Gastrocnemius medialis (tissue), 4 donors: ENCODE results near the gene ARHGAP28.

Source experiments
- CTCF ChIP-seq, 5 experiments: fragments of 450-650 bp in 3 of 5; fragments of 200-600 bp in 2 of 5; sonication (generic) in 2 of 5; IDR thresholded peaks in 4 of 5; conservative IDR thresholded peaks in 1 of 5; 1 replicate in 4 of 5; 2 replicates in 1 of 5; pipeline ENCODE4 v1.5.1; 2016 to 2019; ENCODE audit warnings: antibody characterized with exemption in 5 of 5, mild to moderate bottlenecking in 3 of 5, moderate library complexity in 3 of 5
- POLR2A ChIP-seq, 2 donors: fragments of 450-650 bp; IDR thresholded peaks; one replicate each; pipeline ENCODE4 v1.6.1; 2017; ENCODE audit warnings: antibody characterized with exemption in 2 of 2, mild to moderate bottlenecking in 2 of 2, moderate library complexity in 2 of 2

GRCh38 chr18:6881034-6881820 is 151.7 kb downstream of the ARHGAP28 start:
- no peak for TF ChIP-seq CTCF (IDR thresholded peaks at IDR 0.05 in 4 of 5, conservative IDR thresholded peaks at IDR 0.05 in 1 of 5)
- TF ChIP-seq POLR2A (IDR thresholded peaks at IDR 0.05), result no peak
